ENCODE results near the gene SMIM32.

DNA sequence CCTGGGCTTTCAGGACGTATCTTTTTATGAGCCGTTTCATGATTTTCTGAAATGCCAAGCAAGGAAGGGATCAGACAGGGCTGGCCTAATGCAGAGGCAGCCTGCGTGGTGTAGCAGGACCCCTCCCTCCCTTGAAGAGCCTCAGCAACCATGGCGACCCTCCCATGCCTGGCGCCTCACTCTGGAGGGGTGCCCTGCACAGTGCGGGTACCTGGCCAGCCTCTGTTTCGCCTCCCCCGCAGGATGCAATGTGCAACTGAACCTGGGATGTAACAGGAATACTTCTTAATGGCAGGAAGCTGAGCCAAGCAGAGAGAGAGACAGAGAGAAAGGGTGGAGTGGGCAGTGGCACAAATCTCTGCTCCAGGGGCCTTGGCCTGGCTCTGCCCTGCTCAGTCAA is 23.3 kb upstream of the SMIM32 start:
- TF ChIP-seq, protein P1, sequence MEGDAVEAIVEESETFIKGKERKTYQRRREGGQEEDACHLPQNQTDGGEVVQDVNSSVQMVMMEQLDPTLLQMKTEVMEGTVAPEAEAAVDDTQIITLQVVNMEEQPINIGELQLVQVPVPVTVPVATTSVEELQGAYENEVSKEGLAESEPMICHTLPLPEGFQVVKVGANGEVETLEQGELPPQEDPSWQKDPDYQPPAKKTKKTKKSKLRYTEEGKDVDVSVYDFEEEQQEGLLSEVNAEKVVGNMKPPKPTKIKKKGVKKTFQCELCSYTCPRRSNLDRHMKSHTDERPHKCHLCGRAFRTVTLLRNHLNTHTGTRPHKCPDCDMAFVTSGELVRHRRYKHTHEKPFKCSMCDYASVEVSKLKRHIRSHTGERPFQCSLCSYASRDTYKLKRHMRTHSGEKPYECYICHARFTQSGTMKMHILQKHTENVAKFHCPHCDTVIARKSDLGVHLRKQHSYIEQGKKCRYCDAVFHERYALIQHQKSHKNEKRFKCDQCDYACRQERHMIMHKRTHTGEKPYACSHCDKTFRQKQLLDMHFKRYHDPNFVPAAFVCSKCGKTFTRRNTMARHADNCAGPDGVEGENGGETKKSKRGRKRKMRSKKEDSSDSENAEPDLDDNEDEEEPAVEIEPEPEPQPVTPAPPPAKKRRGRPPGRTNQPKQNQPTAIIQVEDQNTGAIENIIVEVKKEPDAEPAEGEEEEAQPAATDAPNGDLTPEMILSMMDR (conservative IDR thresholded peaks at IDR 0.05), result no peak
- TF ChIP-seq EZH2 (IDR thresholded peaks at IDR 0.05; ENCODE audit: low read depth), result no peak
